Measurements from ENCODE around the gene PRIMA1. TPM values are rescaled to one million over a fixed set of nuclear protein-coding genes. Genes with fewer than 3 reads are reported as not detected.

Gene PRIMA1
- total and polyA plus RNA-seq, 2 experiments from 2014 or later: 2.1 to 3.5 TPM

Other genes with a start within 250 kb of the PRIMA1 start
- not detected in 2 replicates for gene FAM181A, start 138.9 kb upstream of the PRIMA1 start, total RNA-seq (2014; rRNA removed; shearing (Covaris generic))
- gene FAM181A, start 138.9 kb upstream of the PRIMA1 start, polyA plus RNA-seq (2016; fragmentation: Nextera tagmentation; extraction: Ambion mirVana): not detected in 2 replicates
- gene ASB2, start 188.1 kb upstream of the PRIMA1 start, total RNA-seq (2014; rRNA removed; shearing (Covaris generic)): 1.2 and 2.3 TPM in 2 replicates
- 1.5 and 1.7 TPM in 2 replicates for gene ASB2, start 188.1 kb upstream of the PRIMA1 start, polyA plus RNA-seq (2016; fragmentation: Nextera tagmentation; extraction: Ambion mirVana)
- gene CCDC197, start 208.8 kb upstream of the PRIMA1 start, total RNA-seq (2014; rRNA removed; shearing (Covaris generic)): not detected in 2 replicates
- gene CCDC197, start 208.8 kb upstream of the PRIMA1 start, polyA plus RNA-seq (2016; fragmentation: Nextera tagmentation; extraction: Ambion mirVana): not detected in 2 replicates
- 4.1 and 4.4 TPM in 2 replicates for gene OTUB2, start 237.9 kb upstream of the PRIMA1 start, total RNA-seq (2014; rRNA removed; shearing (Covaris generic))
- 1.9 and 2.1 TPM in 2 replicates for gene OTUB2, start 237.9 kb upstream of the PRIMA1 start, polyA plus RNA-seq (2016; fragmentation: Nextera tagmentation; extraction: Ambion mirVana)

Data from GM23338 (cell line).